GM21381 (cell line): ENCODE data around the gene PKNOX2.

Experiments used
- ATAC-seq: cut with Tn5 transposase; IDR thresholded peaks from one replicate; pipeline ENCODE4 v1.9.1; 2021; ENCODE audit warnings: mild to moderate bottlenecking, moderate library complexity; ENCODE audit not compliant: unreplicated experiment

Gene PKNOX2

GRCh38 chr11:125305345-125305744, 140.8 kb downstream of the PKNOX2 start:
- no peak for ATAC-seq

GRCh38 chr11:125306476-125306875, 141.9 kb downstream of the PKNOX2 start:
- no peak for ATAC-seq

- ATAC-seq, result no peak
Measured at GRCh38 chr11:125308246-125308645, 143.7 kb downstream of the PKNOX2 start.

- ATAC-seq, result no peak
Measured at GRCh38 chr11:125312391-125312790, 147.8 kb downstream of the PKNOX2 start.

GRCh38 chr11:125312812-125313211, 148.3 kb downstream of the PKNOX2 start:
- no peak for ATAC-seq

- no peak for ATAC-seq
Measured at GRCh38 chr11:125313271-125314219, 149.0 kb downstream of the PKNOX2 start.

GRCh38 chr11:125314276-125315078, 149.9 kb downstream of the PKNOX2 start:
- no peak for ATAC-seq

GRCh38 chr11:125315079-125315740, 150.7 kb downstream of the PKNOX2 start:
- no peak for ATAC-seq

GRCh38 chr11:125317416-125317815, 152.9 kb downstream of the PKNOX2 start:
- ATAC-seq, result no peak

GRCh38 chr11:125319649-125320048, 155.1 kb downstream of the PKNOX2 start:
- no peak for ATAC-seq

- ATAC-seq, result no peak
Measured at GRCh38 chr11:125320347-125321076, 156.0 kb downstream of the PKNOX2 start.

GRCh38 chr11:125322289-125322688, 157.7 kb downstream of the PKNOX2 start:
- ATAC-seq, result no peak

- ATAC-seq, result no peak
Measured at GRCh38 chr11:125325196-125325595, 160.6 kb downstream of the PKNOX2 start.

GRCh38 chr11:125326126-125326525, 161.6 kb downstream of the PKNOX2 start:
- ATAC-seq, result no peak

GRCh38 chr11:125327518-125328224, 163.1 kb downstream of the PKNOX2 start:
- ATAC-seq, result no peak

- no peak for ATAC-seq
Measured at GRCh38 chr11:125328225-125328580, 163.7 kb downstream of the PKNOX2 start.

GRCh38 chr11:125329786-125330185, 165.2 kb downstream of the PKNOX2 start:
- no peak for ATAC-seq

GRCh38 chr11:125330462-125331325, 166.1 kb downstream of the PKNOX2 start:
- no peak for ATAC-seq
